Suprapubic skin (tissue), 4 donors: ENCODE measurements around the gene TOGARAM1. TPM values are rescaled to one million over a fixed set of nuclear protein-coding genes. Genes with fewer than 3 reads are reported as not detected.

Experiments used
- DNase-seq, 2 donors: peaks; one replicate each; pipeline ENCODE4 v3.0.0-alpha.2; 2019; ENCODE audit warnings: low spot score in 2 of 2
- H3K27ac ChIP-seq: fragments of 200-600 bp; sonication (generic); one replicate; pipeline ENCODE4 v1.5.1; 2019
- H3K27me3 ChIP-seq: fragments of 200-600 bp; sonication (generic); one replicate; pipeline ENCODE4 v1.5.1; 2019
- H3K36me3 ChIP-seq: fragments of 200-600 bp; sonication (generic); one replicate; pipeline ENCODE4 v1.5.1; 2019
- H3K4me1 ChIP-seq: fragments of 200-600 bp; sonication (generic); one replicate; pipeline ENCODE4 v1.5.1; 2019
- H3K4me3 ChIP-seq: fragments of 200-600 bp; sonication (generic); one replicate; pipeline ENCODE4 v1.5.1; 2019; ENCODE audit warnings: mild to moderate bottlenecking
- H3K9me3 ChIP-seq: fragments of 200-600 bp; sonication (generic); one replicate; pipeline ENCODE4 v1.5.1; 2019
- EP300 ChIP-seq: sonication (generic); formaldehyde crosslinking; IDR thresholded peaks from one replicate; pipeline ENCODE4 v1.6.1; 2017; ENCODE audit warnings: antibody characterized with exemption
- POLR2A ChIP-seq, 2 donors: fragments of 450-650 bp; IDR thresholded peaks; one replicate each; pipeline ENCODE4 v1.6.1; 2017; ENCODE audit warnings: antibody characterized with exemption in 2 of 2, mild to moderate bottlenecking in 2 of 2, moderate library complexity in 2 of 2
- POLR2AphosphoS5 ChIP-seq, 3 donors: sonication (generic); formaldehyde crosslinking; IDR thresholded peaks; one replicate each; pipeline ENCODE4 v1.6.1; 2017; ENCODE audit warnings: antibody characterized with exemption in 3 of 3
- WGBS: methylation state at CpG from one replicate; pipeline ENCODE4 v1.1.5; 2018; 5-methylcytosine and 5-hydroxymethylcytosine counted together
- total RNA-seq, 4 donors: library from RNA; depleted of rRNA; stranded (reverse); fragments of >200 nt; gene quantifications; one replicate each; pipeline ENCODE4 v1.1.0, GENCODE V29; 2016
- TF ChIP-seq, protein P1 (sequence below), 2 donors: fragments of 200-600 bp in 1 of 2; fragments of 450-650 bp in 1 of 2; sonication (generic) in 1 of 2; IDR thresholded peaks; one replicate each; pipeline ENCODE4 v1.5.1; 2016 to 2019; ENCODE audit warnings: antibody characterized with exemption in 2 of 2, mild to moderate bottlenecking in 1 of 2, moderate library complexity in 1 of 2

TOGARAM1 gene
- total RNA-seq, 4 donors from 2014 or later, result 12.5 to 24.3 (median 14.2) TPM

DNA sequence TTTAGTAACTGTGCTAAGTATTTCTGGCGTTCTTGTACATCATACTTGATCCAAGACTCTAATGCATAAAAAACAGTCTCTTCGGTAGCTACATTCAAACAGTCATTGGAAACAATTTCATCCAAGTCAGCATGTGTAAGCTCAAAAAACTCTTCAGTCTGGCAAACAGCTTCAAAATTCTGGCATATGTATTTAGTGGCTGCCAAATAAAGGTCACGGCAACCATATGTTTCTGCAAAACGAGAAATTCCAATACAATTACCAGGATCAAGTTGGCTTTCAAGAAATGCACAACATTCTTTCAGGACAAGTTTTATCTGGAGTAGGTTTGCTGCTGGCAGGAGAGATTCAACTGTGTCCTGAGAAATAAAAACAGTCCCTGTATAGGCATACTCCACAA is 16.7 kb upstream of the TOGARAM1 start:
- Histone ChIP-seq H3K9me3 (no peaks in the 10 kb centered on the region), H3K4me3 (no peak overlapping the region), H3K36me3 (peaks cover 25% of the 10 kb centered on the region), H3K27me3 (no peaks in the 10 kb centered on the region), H3K27ac (no peak overlapping the region), H3K4me1 (no peaks in the 10 kb centered on the region)
- TF ChIP-seq, protein P1, sequence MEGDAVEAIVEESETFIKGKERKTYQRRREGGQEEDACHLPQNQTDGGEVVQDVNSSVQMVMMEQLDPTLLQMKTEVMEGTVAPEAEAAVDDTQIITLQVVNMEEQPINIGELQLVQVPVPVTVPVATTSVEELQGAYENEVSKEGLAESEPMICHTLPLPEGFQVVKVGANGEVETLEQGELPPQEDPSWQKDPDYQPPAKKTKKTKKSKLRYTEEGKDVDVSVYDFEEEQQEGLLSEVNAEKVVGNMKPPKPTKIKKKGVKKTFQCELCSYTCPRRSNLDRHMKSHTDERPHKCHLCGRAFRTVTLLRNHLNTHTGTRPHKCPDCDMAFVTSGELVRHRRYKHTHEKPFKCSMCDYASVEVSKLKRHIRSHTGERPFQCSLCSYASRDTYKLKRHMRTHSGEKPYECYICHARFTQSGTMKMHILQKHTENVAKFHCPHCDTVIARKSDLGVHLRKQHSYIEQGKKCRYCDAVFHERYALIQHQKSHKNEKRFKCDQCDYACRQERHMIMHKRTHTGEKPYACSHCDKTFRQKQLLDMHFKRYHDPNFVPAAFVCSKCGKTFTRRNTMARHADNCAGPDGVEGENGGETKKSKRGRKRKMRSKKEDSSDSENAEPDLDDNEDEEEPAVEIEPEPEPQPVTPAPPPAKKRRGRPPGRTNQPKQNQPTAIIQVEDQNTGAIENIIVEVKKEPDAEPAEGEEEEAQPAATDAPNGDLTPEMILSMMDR (IDR thresholded peaks at IDR 0.05), result no peak
- TF ChIP-seq POLR2AphosphoS5 (IDR thresholded peaks at IDR 0.05), result no peak
- TF ChIP-seq POLR2A (IDR thresholded peaks at IDR 0.05), result no peak
- WGBS, result 47% methylated on average over 4 of the region's 4 CpGs
- DNase-seq, result no peak

- no peak for DNase-seq
- 95% methylated on average over 2 of the region's 2 CpGs for WGBS
Observed at GRCh38 chr14:44951051-44951450, 10.9 kb upstream of the TOGARAM1 start.

GRCh38 chr14:44952391-44953110 is 9.4 kb upstream of the TOGARAM1 start:
- DNase-seq, result no peak
- no peaks in the 10 kb centered on the region for H3K9me3 ChIP-seq
- H3K27me3 ChIP-seq, result no peaks in the 10 kb centered on the region
- peaks cover 6% of the 10 kb centered on the region for H3K36me3 ChIP-seq
- H3K4me1 ChIP-seq, result peaks cover 6% of the 10 kb centered on the region
- 94% methylated on average over 4 of the region's 4 CpGs for WGBS
- TF ChIP-seq POLR2A (IDR thresholded peaks at IDR 0.05) (no peak), POLR2AphosphoS5 (IDR thresholded peaks at IDR 0.05) (no peak), EP300 (no peak)
- TF ChIP-seq, protein P1 (IDR thresholded peaks at IDR 0.05), result no peak
- no peak overlapping the region for H3K4me3 ChIP-seq
- H3K27ac ChIP-seq, result no peak overlapping the region

More at GRCh38 chr14:44951051-44951450, 10.9 kb upstream of the TOGARAM1 start:
- peaks cover 6% of the 10 kb centered on the region for H3K36me3 ChIP-seq
- no peak overlapping the region for H3K4me3 ChIP-seq
- H3K9me3 ChIP-seq, result no peaks in the 10 kb centered on the region
- H3K27ac ChIP-seq, result no peak overlapping the region
- no peaks in the 10 kb centered on the region for H3K4me1 ChIP-seq
- no peak for TF ChIP-seq EP300
- TF ChIP-seq, protein P1 (IDR thresholded peaks at IDR 0.05), result no peak
- no peak for TF ChIP-seq POLR2A (IDR thresholded peaks at IDR 0.05)
- TF ChIP-seq POLR2AphosphoS5 (IDR thresholded peaks at IDR 0.05), result no peak
- H3K27me3 ChIP-seq, result no peaks in the 10 kb centered on the region

GRCh38 chr14:44954750-44955149 is 7.2 kb upstream of the TOGARAM1 start:
- 93% methylated on average over 3 of the region's 3 CpGs for WGBS
- Histone ChIP-seq H3K27ac (no peak overlapping the region), H3K27me3 (no peaks in the 10 kb centered on the region), H3K4me1 (peaks cover 27% of the 10 kb centered on the region), H3K36me3 (peaks cover 6% of the 10 kb centered on the region), H3K4me3 (no peak overlapping the region), H3K9me3 (no peaks in the 10 kb centered on the region)
- no peak for DNase-seq
- TF ChIP-seq POLR2A (IDR thresholded peaks at IDR 0.05) (no peak), POLR2AphosphoS5 (IDR thresholded peaks at IDR 0.05) (no peak), EP300 (no peak)
- TF ChIP-seq, protein P1 (IDR thresholded peaks at IDR 0.05), result no peak

GRCh38 chr14:44955528-44955927 is 6.5 kb upstream of the TOGARAM1 start:
- Histone ChIP-seq H3K4me1 (peaks cover 34% of the 10 kb centered on the region), H3K27ac (no peak overlapping the region), H3K9me3 (no peaks in the 10 kb centered on the region), H3K27me3 (no peaks in the 10 kb centered on the region), H3K4me3 (no peak overlapping the region), H3K36me3 (peaks cover 6% of the 10 kb centered on the region)
- TF ChIP-seq, protein P1 (IDR thresholded peaks at IDR 0.05), result no peak
- no peak for TF ChIP-seq POLR2A (IDR thresholded peaks at IDR 0.05)
- TF ChIP-seq POLR2AphosphoS5 (IDR thresholded peaks at IDR 0.05), result no peak
- TF ChIP-seq EP300, result no peak
- no peak for DNase-seq
- 82% methylated on average over 3 of the region's 3 CpGs for WGBS
